NCI-H2029 treated with DMSO at 0.1 percent for 48 hours (cell line): ENCODE data around the gene ARMH3.

ENCODE experiments used
- DNase-seq: peaks from one replicate; lab custom pipeline; 2025; lab: John Stamatoyannopoulos, UW

The ARMH3 gene

DNA sequence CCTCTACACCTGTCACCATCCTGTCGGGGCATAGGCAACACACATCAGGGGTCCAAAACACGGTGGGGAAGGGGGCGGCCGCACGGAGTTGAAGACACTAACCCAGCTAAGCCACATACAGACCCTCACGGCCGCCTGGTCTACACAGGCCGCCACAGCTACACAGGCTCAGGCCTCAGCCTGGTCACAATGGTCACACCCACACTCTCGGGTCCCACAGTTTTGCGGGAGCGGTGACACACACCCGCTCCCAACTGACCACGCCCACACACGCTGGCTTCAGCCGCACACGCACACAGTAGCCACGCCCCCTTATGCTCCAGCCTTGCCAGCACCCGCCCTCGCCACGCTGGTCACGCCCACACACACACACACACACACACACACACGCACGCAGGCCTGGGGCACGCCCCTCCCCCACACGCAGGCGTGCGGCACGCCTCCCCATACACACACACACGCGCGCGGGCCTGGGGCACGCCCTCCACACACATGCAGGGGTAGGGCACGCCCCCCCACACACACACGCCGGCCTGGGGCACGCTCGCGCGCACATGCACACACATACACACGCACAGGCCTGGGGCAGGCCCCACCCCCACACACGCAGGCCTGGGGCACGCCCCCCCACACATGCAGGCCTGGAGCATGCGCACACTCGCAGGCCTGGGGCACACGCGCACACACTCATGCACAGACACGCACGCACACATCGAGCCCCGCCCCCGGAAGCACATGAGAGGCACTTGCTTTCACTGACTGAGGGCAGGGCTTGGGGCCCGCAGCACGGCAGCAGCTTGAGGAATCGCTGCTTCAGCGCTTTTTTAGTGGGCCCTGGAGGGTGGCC is 225.4 kb downstream of the ARMH3 start:
- peak; percentile 39 for DNase-seq

- DNase-seq: peak; percentile 8
Observed at GRCh38 chr10:101829561-101830315, 226.2 kb downstream of the ARMH3 start.

- DNase-seq: no peak
Observed at GRCh38 chr10:101828766-101829551, 227.0 kb downstream of the ARMH3 start.

DNA sequence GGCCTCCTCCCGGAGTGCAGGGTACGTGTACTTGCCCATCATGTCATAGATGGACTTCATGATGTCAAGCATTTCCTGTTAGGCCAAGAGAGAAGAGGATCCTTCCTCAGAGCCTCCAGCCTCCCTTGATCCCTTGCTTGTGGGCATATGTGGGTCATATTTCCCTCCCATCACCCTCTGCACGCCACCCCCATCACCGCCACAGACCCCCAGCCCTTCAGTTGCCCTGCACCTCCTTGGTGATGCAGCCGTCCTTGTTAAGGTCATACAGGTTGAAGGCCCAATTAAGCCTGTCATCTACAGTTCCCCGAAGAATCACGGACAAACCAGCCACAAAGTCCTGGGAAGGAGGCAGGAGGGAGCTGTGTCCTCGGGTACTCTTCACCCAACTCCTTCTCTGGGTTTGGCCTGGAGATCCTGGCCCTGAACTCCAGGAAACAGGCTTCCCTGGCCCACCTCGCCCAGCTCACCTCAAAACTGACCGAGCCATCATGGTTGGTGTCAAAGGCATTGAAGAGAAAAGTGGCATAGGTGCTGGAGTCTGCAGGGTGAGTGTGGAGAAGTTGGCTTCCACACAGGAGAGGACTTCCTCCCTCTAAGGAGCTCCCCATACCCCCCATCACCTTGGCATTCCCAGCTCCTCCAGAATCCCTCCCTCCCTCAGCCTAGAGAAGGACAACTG is 227.9 kb downstream of the ARMH3 start:
- DNase-seq: no peak

DNA sequence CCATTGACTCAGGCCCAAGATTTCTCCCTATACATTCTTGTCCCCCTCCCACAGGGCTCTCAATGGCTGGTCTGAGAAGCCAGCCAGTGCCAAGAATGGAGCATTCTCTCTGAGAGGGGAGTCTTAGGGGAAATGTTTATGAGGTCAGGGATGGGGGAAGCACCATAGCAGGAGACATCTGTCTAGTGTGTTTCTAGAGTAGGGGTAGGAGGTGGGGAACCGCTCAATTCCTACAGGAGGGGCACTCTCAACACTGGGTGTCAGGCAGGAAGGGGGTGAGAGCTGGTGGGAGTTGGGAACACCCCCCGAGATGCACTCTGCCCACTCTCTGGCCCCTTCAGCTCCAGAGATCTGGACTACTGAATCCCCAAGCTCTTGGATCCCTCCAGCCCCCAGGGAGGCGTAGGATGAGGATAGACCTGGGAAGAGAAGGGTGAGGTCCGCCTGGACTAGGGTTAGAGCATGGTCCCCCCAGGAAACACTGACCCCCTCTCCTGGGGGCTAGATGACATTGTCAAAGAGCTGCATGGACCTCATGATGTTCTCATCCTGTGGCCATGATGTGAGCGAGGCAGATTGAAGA is 229.0 kb downstream of the ARMH3 start:
- DNase-seq: no peak

- no peak for DNase-seq
Observed at GRCh38 chr10:101824736-101825135, 231.2 kb downstream of the ARMH3 start.

DNA sequence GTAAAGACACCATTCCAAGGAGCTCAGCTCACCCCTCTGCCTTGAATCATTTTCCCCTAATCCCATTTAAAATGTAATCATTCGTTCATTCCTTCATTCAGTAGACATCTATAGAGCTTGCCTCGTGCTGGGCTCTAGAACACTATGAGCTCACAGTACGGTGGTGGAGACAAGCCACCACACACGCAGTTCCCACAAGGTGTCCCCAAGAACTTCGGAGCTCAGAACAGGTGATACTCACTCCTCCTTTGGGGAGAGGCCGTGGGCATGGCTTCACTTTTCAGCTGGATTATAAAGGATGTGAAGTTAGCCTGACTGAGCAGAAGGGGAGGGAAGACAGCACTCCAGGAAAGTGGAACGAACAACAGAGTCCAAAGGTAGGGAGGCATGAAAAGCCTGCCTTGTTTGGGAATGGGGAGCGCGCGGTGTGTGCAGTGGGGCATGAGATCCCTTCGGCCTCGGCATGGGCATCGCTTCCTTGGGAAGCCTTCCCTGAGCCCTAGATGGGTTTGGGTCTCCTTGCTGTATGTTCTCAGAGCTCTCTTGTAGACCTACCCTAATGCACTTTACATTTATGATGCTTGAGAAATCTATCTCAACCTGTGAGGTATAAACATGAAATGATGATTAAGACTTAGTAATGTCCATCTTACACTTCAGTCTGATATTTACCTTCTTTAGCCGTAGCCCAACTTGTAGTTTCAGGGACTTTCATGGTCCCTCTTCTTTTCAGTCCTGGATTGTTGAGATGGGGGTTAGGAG is 236.9 kb downstream of the ARMH3 start:
- no peak for DNase-seq

DNA sequence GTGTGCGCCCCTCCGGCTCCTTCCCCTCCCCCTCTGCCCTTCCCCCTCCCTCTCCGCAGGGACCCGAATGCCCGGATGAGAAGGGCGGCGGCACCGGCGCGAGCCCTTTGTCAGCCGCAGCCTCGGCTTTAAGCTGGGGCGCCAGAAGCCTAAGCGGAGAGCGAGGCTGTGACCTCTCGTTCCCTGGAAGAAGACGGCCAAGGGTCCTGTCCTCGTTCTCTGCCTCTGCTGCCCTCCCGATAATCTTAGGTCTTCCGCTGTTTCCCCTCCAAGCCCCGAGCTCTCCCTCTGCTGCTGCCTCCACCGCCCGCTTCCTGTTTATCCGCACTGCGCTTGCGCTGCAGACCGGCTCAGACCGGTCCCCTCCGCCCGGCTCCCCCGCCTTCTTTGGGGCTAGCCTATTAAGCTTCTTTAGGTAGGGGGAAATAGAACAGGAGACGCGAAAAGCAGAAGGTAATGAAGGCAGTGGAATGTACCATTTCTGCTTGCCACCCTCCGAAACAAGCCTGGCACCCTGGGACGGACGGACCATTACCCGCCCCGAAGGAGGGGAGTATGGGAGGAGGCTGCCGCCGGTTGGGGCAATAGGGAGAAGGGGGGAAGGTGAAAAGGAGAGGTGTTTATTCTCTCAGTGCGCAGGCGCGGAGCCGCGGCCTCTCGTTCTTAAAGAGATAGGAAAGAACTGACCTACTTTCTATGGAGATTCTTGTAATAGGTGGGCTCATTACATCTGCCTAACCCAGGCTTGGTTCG is 237.7 kb downstream of the ARMH3 start, which contains the start of gene OGA:
OGA (minus strand) TSS at position 326 of the 753 bp plus-strand sequence. CDS start 422 bp downstream, outside the sequence.
- peak; percentile 84 for DNase-seq

DNA sequence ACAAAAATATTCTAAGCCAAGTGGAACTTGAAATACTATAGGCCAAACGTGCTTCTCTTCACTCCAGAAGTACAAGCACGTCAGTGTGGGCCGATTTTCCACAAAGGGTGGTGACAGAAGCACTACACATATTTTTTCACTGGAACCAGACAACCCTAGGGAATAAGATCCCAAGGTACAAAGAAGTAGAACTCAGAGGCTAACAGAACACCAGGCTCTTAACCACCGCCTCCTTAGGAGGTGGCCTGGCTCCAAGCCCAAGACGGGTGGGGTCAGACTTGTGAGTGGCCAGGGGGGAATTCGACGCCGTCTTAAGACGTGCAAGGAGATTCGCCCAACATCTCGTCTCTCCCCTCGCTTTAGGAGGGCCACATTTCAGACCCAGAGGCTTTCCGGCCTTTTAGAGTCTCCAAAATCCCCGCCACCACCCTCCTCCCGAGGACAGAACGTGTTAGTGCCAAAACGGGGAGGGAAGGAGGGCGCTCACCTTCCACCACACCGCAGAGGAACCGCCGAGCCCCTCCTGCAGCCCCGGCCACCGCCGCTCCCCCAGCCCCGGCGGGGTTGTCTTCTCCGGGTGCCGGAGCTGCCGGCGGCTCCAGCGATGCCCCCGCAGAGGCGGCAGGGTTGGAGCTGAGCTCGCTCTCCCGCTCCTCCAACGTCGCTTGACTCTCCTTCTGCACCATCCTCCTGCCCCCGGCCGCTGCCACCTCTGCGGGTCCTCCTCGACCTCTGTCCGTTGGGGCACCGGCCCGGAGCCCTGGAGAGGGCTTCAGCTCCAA is 238.4 kb downstream of the ARMH3 start:
- no peak for DNase-seq

DNA sequence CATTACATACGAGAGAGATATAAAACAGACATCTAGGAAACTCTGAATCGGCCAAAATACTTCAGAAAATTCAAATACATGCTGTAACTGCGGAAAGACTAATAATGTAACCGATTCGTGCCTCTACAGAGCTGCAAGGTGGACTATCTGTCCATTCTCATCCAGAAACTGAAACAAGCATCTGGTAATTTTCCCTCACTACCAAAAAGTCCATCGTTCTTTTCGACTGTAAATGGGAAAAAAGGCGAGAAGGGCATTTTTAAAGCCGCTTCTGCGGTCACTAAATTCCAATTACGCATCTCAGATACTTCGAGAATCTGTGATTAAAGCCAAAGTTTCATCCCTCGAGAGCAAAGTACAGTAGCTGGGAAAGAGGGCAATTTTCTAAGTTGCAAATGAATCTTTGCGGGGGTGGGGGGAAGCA is 239.0 kb downstream of the ARMH3 start:
- no peak for DNase-seq

- DNase-seq: no peak
Observed at GRCh38 chr10:101816376-101816775, 239.6 kb downstream of the ARMH3 start.

DNA sequence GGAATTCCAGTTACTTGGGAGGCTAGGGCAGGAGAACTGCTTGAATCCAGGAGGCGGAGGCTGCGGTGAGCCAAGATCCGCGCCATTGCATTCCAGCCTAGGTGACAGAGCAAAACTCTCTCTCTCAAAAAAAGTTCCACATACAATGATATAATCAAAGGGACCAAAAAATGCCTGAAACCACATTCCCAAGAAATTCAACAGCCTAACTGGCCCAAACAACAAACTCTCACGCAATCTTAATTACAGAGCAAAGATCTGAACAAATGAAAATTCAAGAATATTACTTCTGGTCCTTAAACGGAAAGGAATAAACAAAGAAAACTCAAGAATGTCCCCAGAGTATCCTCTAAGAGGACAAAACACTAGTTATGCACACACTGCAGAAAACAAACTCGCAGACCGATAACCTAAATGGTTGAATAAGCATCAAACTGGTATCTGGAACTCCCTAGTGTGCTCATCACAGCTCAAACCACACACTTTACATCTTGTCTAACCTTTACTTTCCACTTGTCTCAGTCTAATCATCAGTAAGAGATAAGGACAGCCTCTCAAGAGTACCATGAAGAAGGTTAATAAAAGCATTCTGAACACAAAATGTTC is 241.4 kb downstream of the ARMH3 start:
- DNase-seq: no peak

DNA sequence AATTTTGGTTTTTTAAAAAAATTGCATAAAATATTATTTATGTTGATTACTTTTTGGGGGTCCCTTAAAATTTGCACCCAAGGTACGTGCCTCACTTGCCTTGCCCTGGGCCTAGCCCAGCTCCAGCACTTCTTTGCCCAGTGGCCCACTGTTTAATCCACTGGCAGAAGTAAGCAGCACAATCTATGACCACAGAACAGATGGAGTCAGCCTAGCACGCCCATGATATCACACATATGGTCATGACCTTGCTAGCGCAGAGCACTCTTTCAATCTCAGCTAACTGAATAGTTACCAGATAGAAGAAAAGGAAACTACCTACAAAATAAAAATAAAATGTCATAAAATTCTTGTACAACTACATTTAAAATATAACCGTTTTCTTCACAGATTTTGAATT is 243.4 kb downstream of the ARMH3 start:
- no peak for DNase-seq

DNA sequence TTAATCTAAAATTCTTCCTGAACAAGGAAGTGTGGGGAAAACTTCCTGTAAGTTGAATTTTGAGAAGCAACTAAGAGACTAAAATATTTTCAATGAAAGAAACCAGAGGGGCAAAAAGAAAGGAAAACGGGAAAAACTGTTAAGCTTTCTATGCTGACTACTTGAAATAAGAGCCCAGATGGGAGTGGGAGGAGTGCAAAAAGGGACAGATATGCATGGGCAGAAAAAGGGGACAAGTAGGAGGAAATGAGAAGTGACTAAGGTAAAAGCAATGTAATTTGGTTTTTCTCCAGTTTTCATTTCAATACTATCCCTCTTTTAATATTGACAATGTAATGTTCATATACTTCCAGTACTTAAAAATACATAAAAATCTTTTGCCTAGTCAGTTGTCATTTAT is 248.8 kb downstream of the ARMH3 start:
- no peak for DNase-seq

- no peak for DNase-seq
Observed at GRCh38 chr10:101803511-101803910, 252.5 kb downstream of the ARMH3 start.

- no peak for DNase-seq
Observed at GRCh38 chr10:101797403-101798059, 258.4 kb downstream of the ARMH3 start.
